Neural cell (in vitro differentiated cells): Measurements from ENCODE around the gene TIMM23.

Experiments
- CTCF ChIP-seq: fragments of 450-650 bp; IDR thresholded peaks from 2 replicates; pipeline ENCODE4 v1.5.1; 2014; ENCODE audit warnings: antibody characterized with exemption, mild to moderate bottlenecking, moderate library complexity; ENCODE audit not compliant: poor library complexity, severe bottlenecking
- EP300 ChIP-seq: fragments of 450-650 bp; conservative IDR thresholded peaks from 2 replicates; pipeline ENCODE4 v1.6.1; 2014; ENCODE audit warnings: antibody characterized with exemption, mild to moderate bottlenecking, moderate library complexity; ENCODE audit not compliant: poor library complexity, severe bottlenecking
- EZH2 ChIP-seq: fragments of 200-600, 300-800 bp; shearing (Covaris generic), sonication (generic); IDR thresholded peaks from 2 replicates; pipeline ENCODE4 v1.6.1; 2014; ENCODE audit warnings: antibody characterized with exemption, low read length, borderline replicate concordance, mild to moderate bottlenecking; ENCODE audit not compliant: insufficient read depth, poor library complexity, severe bottlenecking
- MXI1 ChIP-seq: fragments of 450-650 bp; conservative IDR thresholded peaks from 2 replicates; pipeline ENCODE4 v1.6.1; 2014; ENCODE audit warnings: antibody characterized with exemption, mild to moderate bottlenecking; ENCODE audit not compliant: poor library complexity, severe bottlenecking
- POLR2AphosphoS5 ChIP-seq: IDR thresholded peaks from 2 replicates; pipeline ENCODE4 v1.6.1; 2012
- RAD21 ChIP-seq: fragments of 450-650 bp; conservative IDR thresholded peaks from 2 replicates; pipeline ENCODE4 v1.6.1; 2014; ENCODE audit warnings: antibody characterized with exemption, mild to moderate bottlenecking, moderate library complexity
- REST ChIP-seq: IDR thresholded peaks from 2 replicates; pipeline ENCODE4 v1.6.1; 2012; ENCODE audit warnings: borderline replicate concordance
- SMC3 ChIP-seq: fragments of 450-650 bp; conservative IDR thresholded peaks from 2 replicates; pipeline ENCODE4 v1.6.1; 2014; ENCODE audit warnings: antibody characterized with exemption, mild to moderate bottlenecking, moderate library complexity; ENCODE audit not compliant: poor library complexity
- TAF1 ChIP-seq: IDR thresholded peaks from 2 replicates; pipeline ENCODE4 v1.6.1; 2012; ENCODE audit warnings: low read depth

- TF ChIP-seq CTCF, result no peak
- TF ChIP-seq POLR2AphosphoS5, result no peak
- no peak for TF ChIP-seq EP300
- TF ChIP-seq EZH2, result no peak
- no peak for TF ChIP-seq TAF1
- TF ChIP-seq REST, result no peak
- no peak for TF ChIP-seq MXI1
- no peak for TF ChIP-seq RAD21
- TF ChIP-seq SMC3, result no peak
Measured at GRCh38 chr10:46026106-46026505, 53.8 kb downstream of the TIMM23 start.
